Cardiac muscle cell (in vitro differentiated cells and primary cell): ENCODE results near the gene COP1. TPM values are rescaled to one million over a fixed set of nuclear protein-coding genes. Genes with fewer than 3 reads are reported as not detected.
A peak's percentile ranks its signal among the peaks of the same experiment; 100 is the strongest.

ENCODE experiments used
- DNase-seq, 2 donors: peaks; one replicate each; pipeline versions ENCODE4 v3.0.0 to v3.0.0-alpha.2; 2010 to 2017; ENCODE audit warnings: low read depth in 1 of 2, low spot score in 1 of 2
- H3K27ac ChIP-seq: fragments of 200-600 bp; sonication (generic); 2 replicates; pipeline ENCODE4 v1.5.1; 2016
- H3K27me3 ChIP-seq: fragments of 200-600 bp; sonication (generic); 2 replicates; pipeline ENCODE4 v1.6.0; 2016; ENCODE audit warnings: control low read depth
- H3K36me3 ChIP-seq: fragments of 200-600 bp; sonication (generic); 2 replicates; pipeline ENCODE4 v1.5.1; 2016; ENCODE audit warnings: control low read depth
- H3K4me1 ChIP-seq: fragments of 200-600 bp; sonication (generic); 2 replicates; pipeline ENCODE4 v1.8.1; 2017; ENCODE audit warnings: low read depth, mild to moderate bottlenecking, mixed run types
- H3K4me3 ChIP-seq: fragments of 200-600 bp; sonication (generic); 2 replicates; pipeline ENCODE4 v1.5.1; 2016; ENCODE audit warnings: mild to moderate bottlenecking
- H3K9me3 ChIP-seq: fragments of 200-600 bp; sonication (generic); 2 replicates; pipeline ENCODE4 v1.5.1; 2017; ENCODE audit warnings: low read depth, mild to moderate bottlenecking, control low read depth
- CTCF ChIP-seq: IDR thresholded peaks from 2 replicates; pipeline ENCODE4 v1.5.1; 2012; ENCODE audit warnings: low read depth, mild to moderate bottlenecking, low read length
- polyA plus RNA-seq: library from polyadenylated mRNA; unstranded; fragments of >200 nt; fragmentation: Nextera tagmentation; extraction: Ambion mirVana; gene quantifications from 2 replicates; pipeline ENCODE4 v1.2.1, GENCODE V29; 2016
- total RNA-seq: library from RNA; depleted of rRNA; stranded (reverse); fragments of >200 nt; gene quantifications from 2 replicates; pipeline ENCODE4 v1.2.3, GENCODE V29; 2016

COP1 gene
- total and polyA plus RNA-seq, 2 experiments from 2014 or later: 58.8 to 71.3 TPM

- no peaks in the 10 kb centered on the region for H3K27me3 ChIP-seq
- TF ChIP-seq CTCF: no peak
- H3K9me3 ChIP-seq: no peaks in the 10 kb centered on the region
- no peak for DNase-seq
- H3K27ac ChIP-seq: no peak overlapping the region
- H3K4me3 ChIP-seq: no peak overlapping the region
- no peaks in the 10 kb centered on the region for H3K4me1 ChIP-seq
- H3K36me3 ChIP-seq: peaks cover 6% of the 10 kb centered on the region
These were observed 271.9 kb downstream of the COP1 start for GRCh38 chr1:175935166-175935565.

GRCh38 chr1:175933801-175934200 lies 273.3 kb downstream of the COP1 start:
- peak; percentile 14 to 21 for DNase-seq

GRCh38 chr1:175927944-175928343 lies 279.1 kb downstream of the COP1 start:
- Histone ChIP-seq H3K4me1 (no peaks in the 10 kb centered on the region), H3K9me3 (peaks cover 5% of the 10 kb centered on the region), H3K36me3 (no peaks in the 10 kb centered on the region), H3K4me3 (no peak overlapping the region), H3K27ac (no peak overlapping the region), H3K27me3 (no peaks in the 10 kb centered on the region)
- no peak for TF ChIP-seq CTCF
- DNase-seq: no peak

More at GRCh38 chr1:175933801-175934200, 273.3 kb downstream of the COP1 start:
- no peaks in the 10 kb centered on the region for H3K4me1 ChIP-seq
- no peak overlapping the region for H3K4me3 ChIP-seq
- H3K36me3 ChIP-seq: peaks cover 2% of the 10 kb centered on the region
- H3K27me3 ChIP-seq: no peaks in the 10 kb centered on the region
- H3K27ac ChIP-seq: no peak overlapping the region
- H3K9me3 ChIP-seq: no peaks in the 10 kb centered on the region
- TF ChIP-seq CTCF: no peak

- no peak for DNase-seq
- peaks cover 3% of the 10 kb centered on the region for H3K4me1 ChIP-seq
- no peak overlapping the region for H3K27ac ChIP-seq
- no peaks in the 10 kb centered on the region for H3K36me3 ChIP-seq
- TF ChIP-seq CTCF: no peak
- H3K4me3 ChIP-seq: no peak overlapping the region
- H3K27me3 ChIP-seq: no peaks in the 10 kb centered on the region
- H3K9me3 ChIP-seq: no peaks in the 10 kb centered on the region
These were observed 284.7 kb downstream of the COP1 start for GRCh38 chr1:175922254-175922881.

- no peak for DNase-seq
- no peaks in the 10 kb centered on the region for H3K27me3 ChIP-seq
- no peaks in the 10 kb centered on the region for H3K9me3 ChIP-seq
- H3K27ac ChIP-seq: no peak overlapping the region
- H3K4me1 ChIP-seq: peaks cover 3% of the 10 kb centered on the region
- no peak for TF ChIP-seq CTCF
- H3K4me3 ChIP-seq: no peak overlapping the region
- H3K36me3 ChIP-seq: no peaks in the 10 kb centered on the region
These were observed 286.7 kb downstream of the COP1 start for GRCh38 chr1:175920381-175920780.
